ENCODE data around the gene DYRK3.
A peak's percentile ranks its signal among the peaks of the same experiment; 100 is the strongest.

The DYRK3 gene

GRCh38 chr1:206661161-206661820, 26.0 kb downstream of the DYRK3 start:
- ChIA-PET CTCF (no interaction called here), POLR2A (ENCODE audit: low non-redundant PET) (interaction anchor here (1.2 kb wide), 1 partner anchor 26 kb away, joined by 8 read pairs; the partner anchor contains the start of gene DYRK3)
- no peak overlapping the region for H3K27ac ChIP-seq
- DNase-seq (ENCODE audit: low spot score), result no peak
- no peak for TF ChIP-seq CTCF (conservative IDR thresholded peaks at IDR 0.05; ENCODE audit: low read depth)

- CTCF ChIA-PET, result interaction anchor here (0.7 to 3.3 kb wide), 10 partner anchors 12 to 183 kb away, joined by 3 to 45 read pairs (median 24); partner anchors contain the start of gene DYRK3
- TF ChIP-seq CTCF (conservative IDR thresholded peaks at IDR 0.05; ENCODE audit: low read depth), result no peak
- POLR2A ChIA-PET (ENCODE audit: low non-redundant PET), result no interaction called here
- no peak overlapping the region for H3K27ac ChIP-seq
- no peak for DNase-seq (ENCODE audit: low spot score)
Observed at GRCh38 chr1:206662396-206663092, 27.2 kb downstream of the DYRK3 start.

GRCh38 chr1:206663362-206663761, 28.0 kb downstream of the DYRK3 start:
- DNase-seq (ENCODE audit: low spot score), result no peak
- TF ChIP-seq CTCF (conservative IDR thresholded peaks at IDR 0.05; ENCODE audit: low read depth), result no peak
- no peak overlapping the region for H3K27ac ChIP-seq
- ChIA-PET CTCF (interaction anchor here (0.6 to 3.3 kb wide), 35 partner anchors 9 to 440 kb away, joined by 3 to 45 read pairs (median 8); partner anchors contain the start of genes C4BPA, DYRK3, EIF2D and IL19), POLR2A (ENCODE audit: low non-redundant PET) (interaction anchor here (2.1 kb wide), 1 partner anchor 28 kb away, joined by 16 read pairs; the partner anchor contains the start of gene DYRK3)

GRCh38 chr1:206663832-206664652, 28.7 kb downstream of the DYRK3 start:
- TF ChIP-seq CTCF (conservative IDR thresholded peaks at IDR 0.05; ENCODE audit: low read depth), result peak; percentile 81
- peak; percentile 83 for DNase-seq (ENCODE audit: low spot score)
- H3K27ac ChIP-seq, result no peak overlapping the region
- ChIA-PET POLR2A (ENCODE audit: low non-redundant PET) (interaction anchor here (2.1 kb wide), 1 partner anchor 29 kb away, joined by 16 read pairs; the partner anchor contains the start of gene DYRK3), CTCF (interaction anchor here (0.5 to 3.3 kb wide), 53 partner anchors 9 to 440 kb away, joined by 3 to 45 read pairs (median 5); partner anchors contain the start of genes C4BPA, DYRK3, EIF2D and IL19)

- ChIA-PET CTCF (interaction anchor here (0.6 to 3.3 kb wide), 40 partner anchors 10 to 252 kb away, joined by 3 to 45 read pairs (median 5); partner anchors contain the start of genes DYRK3, EIF2D, IL19 and MAPKAPK2), POLR2A (ENCODE audit: low non-redundant PET) (interaction anchor here (2.1 kb wide), 1 partner anchor 30 kb away, joined by 16 read pairs; the partner anchor contains the start of gene DYRK3)
- TF ChIP-seq CTCF (conservative IDR thresholded peaks at IDR 0.05; ENCODE audit: low read depth), result no peak
- no peak overlapping the region for H3K27ac ChIP-seq
- DNase-seq (ENCODE audit: low spot score), result no peak
Observed at GRCh38 chr1:206664740-206665139, 29.4 kb downstream of the DYRK3 start.

Data from RWPE1 (cell line).